ENCODE data around the gene PRKD1. TPM values are rescaled to one million over a fixed set of nuclear protein-coding genes. Genes with fewer than 3 reads are reported as not detected.

The PRKD1 gene
- total RNA-seq, 4 donors from 2014 or later: 27.4 to 30.9 (median 29.7) TPM

DNA sequence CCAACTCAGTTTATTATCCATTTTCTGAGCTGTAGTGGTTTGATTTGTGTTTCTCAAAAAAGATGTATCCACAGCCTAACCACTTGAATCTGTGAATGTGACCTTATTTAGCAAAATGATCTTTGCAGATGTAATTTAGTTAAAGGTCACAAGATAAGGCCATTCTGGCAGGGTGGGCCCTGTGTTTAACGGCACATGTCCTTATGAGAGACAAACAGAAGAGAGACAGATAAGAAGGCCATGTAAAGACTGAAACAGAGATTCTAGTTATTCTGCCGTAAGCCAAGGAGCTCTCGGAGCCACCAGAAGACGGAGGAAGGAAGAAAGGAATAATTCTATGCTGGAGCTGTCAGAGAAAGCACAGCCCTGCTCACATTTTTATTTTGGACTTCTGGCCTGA is 374.2 kb downstream of the PRKD1 start:
- Histone ChIP-seq H3K4me1 (no peaks in the 10 kb centered on the region), H3K27ac (no peak overlapping the region), H3K4me3 (no peak overlapping the region), H3K9me3 (no peaks in the 10 kb centered on the region), H3K27me3 (no peaks in the 10 kb centered on the region), H3K36me3 (no peaks in the 10 kb centered on the region)
- DNase-seq (ENCODE audit: low spot score in 2 of 2): no peak
- WGBS, 2 donors: 73 to 75% methylated on average over 4 of the region's 4 CpGs
- no peak for TF ChIP-seq POLR2A (IDR thresholded peaks at IDR 0.05)
- TF ChIP-seq EP300 (IDR thresholded peaks at IDR 0.05): no peak
- TF ChIP-seq, protein P1, sequence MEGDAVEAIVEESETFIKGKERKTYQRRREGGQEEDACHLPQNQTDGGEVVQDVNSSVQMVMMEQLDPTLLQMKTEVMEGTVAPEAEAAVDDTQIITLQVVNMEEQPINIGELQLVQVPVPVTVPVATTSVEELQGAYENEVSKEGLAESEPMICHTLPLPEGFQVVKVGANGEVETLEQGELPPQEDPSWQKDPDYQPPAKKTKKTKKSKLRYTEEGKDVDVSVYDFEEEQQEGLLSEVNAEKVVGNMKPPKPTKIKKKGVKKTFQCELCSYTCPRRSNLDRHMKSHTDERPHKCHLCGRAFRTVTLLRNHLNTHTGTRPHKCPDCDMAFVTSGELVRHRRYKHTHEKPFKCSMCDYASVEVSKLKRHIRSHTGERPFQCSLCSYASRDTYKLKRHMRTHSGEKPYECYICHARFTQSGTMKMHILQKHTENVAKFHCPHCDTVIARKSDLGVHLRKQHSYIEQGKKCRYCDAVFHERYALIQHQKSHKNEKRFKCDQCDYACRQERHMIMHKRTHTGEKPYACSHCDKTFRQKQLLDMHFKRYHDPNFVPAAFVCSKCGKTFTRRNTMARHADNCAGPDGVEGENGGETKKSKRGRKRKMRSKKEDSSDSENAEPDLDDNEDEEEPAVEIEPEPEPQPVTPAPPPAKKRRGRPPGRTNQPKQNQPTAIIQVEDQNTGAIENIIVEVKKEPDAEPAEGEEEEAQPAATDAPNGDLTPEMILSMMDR (IDR thresholded peaks at IDR 0.05): no peak

DNA sequence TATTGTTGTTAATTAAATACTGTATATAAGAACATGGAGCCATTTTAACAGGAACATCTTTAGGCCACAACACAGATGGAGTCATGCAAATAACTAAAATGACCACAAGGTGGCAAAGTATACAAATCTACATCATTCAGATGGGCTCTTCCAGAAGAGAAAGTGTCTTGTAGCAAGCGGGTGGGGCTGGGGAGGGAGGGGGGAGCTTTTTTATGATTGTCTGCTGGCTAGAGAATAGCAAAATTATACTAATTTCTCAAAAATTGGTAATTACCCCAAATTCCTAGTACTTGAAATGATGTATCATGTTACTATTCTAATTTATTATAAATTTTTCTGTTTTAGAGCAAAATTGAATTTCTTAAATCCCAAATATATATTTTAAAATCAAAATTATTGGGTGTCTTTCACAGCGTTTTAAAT is 378.7 kb downstream of the PRKD1 start:
- H3K9me3 ChIP-seq: no peaks in the 10 kb centered on the region
- no peaks in the 10 kb centered on the region for H3K36me3 ChIP-seq
- H3K27me3 ChIP-seq: no peaks in the 10 kb centered on the region
- WGBS, 2 donors: 33 to 34% methylated on average over 2 of the region's 2 CpGs
- H3K4me3 ChIP-seq: no peak overlapping the region
- no peak overlapping the region for H3K27ac ChIP-seq
- TF ChIP-seq EP300 (IDR thresholded peaks at IDR 0.05): no peak
- TF ChIP-seq, protein P1 (IDR thresholded peaks at IDR 0.05): peak; percentile 40 to 63 (median 60)
- TF ChIP-seq POLR2A (IDR thresholded peaks at IDR 0.05): no peak
- DNase-seq (ENCODE audit: low spot score in 2 of 2): peak in 1 of 2 donors; percentile 45
- H3K4me1 ChIP-seq: no peaks in the 10 kb centered on the region

DNA sequence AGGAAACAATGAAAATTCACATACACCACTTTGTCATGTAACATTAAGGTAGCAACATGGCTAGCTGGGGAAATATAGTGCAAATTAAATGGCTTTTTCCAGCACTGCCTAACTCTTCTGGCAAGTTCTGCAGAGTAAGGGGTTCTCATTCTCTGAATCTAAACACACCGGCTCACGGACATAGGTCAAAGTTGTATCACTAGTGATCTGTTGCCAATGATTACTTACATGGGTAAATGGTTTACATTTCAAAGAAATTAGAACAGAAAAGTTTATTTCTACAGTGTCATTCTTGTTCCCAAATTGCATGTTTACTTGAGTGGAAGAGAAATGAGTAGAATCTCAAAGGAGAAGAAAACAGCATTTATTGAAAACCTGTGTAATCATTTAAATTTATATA is 381.9 kb downstream of the PRKD1 start:
- Histone ChIP-seq H3K27ac (no peak overlapping the region), H3K36me3 (no peaks in the 10 kb centered on the region), H3K9me3 (no peaks in the 10 kb centered on the region), H3K27me3 (no peaks in the 10 kb centered on the region), H3K4me1 (no peaks in the 10 kb centered on the region), H3K4me3 (no peak overlapping the region)
- TF ChIP-seq POLR2A (IDR thresholded peaks at IDR 0.05) (no peak), EP300 (IDR thresholded peaks at IDR 0.05) (no peak)
- TF ChIP-seq, protein P1 (IDR thresholded peaks at IDR 0.05): no peak
- WGBS, 2 donors: 73 to 78% methylated on average over 2 of the region's 2 CpGs
- DNase-seq (ENCODE audit: low spot score in 2 of 2): no peak

DNA sequence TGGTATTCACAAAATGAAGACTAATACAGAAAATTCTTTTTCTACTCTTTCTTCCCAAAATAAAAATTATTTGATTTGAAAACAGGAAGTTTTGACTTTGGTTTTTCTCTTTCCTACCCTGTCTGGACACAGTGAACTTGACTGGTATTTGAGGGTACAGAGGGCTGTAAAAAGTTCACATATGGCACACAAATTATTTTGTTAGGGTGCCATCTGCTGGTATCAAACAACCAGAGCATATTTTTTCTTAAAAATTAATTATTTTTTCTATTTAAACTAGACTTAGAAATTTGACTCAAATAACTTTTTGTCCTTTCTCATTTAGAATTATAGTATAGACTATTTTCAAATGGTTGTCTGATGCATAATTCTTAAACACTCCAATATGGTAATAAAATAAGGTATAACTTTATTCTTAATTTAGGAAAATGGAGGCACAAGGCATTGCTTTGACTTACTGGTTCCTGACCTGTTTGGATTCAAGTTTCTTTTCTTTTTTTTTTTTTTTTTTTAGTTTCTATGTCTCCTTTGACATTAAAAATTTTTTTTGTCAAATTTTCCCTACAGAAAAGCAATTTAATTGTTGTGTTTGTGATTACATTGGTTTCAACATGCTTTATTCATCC is 390.6 kb downstream of the PRKD1 start:
- H3K4me3 ChIP-seq: no peak overlapping the region
- DNase-seq (ENCODE audit: low spot score in 2 of 2): no peak
- no peaks in the 10 kb centered on the region for H3K27me3 ChIP-seq
- H3K4me1 ChIP-seq: no peaks in the 10 kb centered on the region
- H3K27ac ChIP-seq: no peak overlapping the region
- no peaks in the 10 kb centered on the region for H3K9me3 ChIP-seq
- no peak for TF ChIP-seq POLR2A (IDR thresholded peaks at IDR 0.05)
- no peak for TF ChIP-seq EP300 (IDR thresholded peaks at IDR 0.05)
- TF ChIP-seq, protein P1 (IDR thresholded peaks at IDR 0.05): peak in 3 of 5 experiments; percentile 11 to 49 (median 43)
- H3K36me3 ChIP-seq: no peaks in the 10 kb centered on the region

DNA sequence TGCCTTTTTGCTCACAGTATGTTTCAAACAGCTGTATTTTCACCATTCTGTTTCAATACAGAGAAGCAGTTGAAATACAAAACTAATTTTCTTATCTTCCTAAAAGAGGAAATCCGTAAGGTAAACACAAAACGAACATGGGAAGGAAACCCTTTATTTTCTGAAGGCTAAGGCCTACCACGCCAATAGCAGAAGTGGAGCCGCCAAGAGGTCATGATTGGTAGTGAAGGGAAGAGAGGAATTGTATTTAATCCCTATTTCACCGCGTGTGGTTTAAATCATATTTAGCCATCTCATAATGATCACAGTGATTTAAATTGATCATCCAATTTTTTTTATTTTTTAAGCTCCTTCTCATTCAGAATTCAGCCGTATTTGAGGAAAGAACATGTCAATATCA is 398.2 kb downstream of the PRKD1 start:
- TF ChIP-seq, protein P1 (IDR thresholded peaks at IDR 0.05): no peak
- TF ChIP-seq EP300 (IDR thresholded peaks at IDR 0.05) (no peak), POLR2A (IDR thresholded peaks at IDR 0.05) (no peak)
- DNase-seq (ENCODE audit: low spot score in 2 of 2): no peak
- Histone ChIP-seq H3K36me3 (no peaks in the 10 kb centered on the region), H3K27ac (no peak overlapping the region), H3K4me3 (no peak overlapping the region), H3K27me3 (no peaks in the 10 kb centered on the region), H3K9me3 (no peaks in the 10 kb centered on the region), H3K4me1 (no peaks in the 10 kb centered on the region)
- 61 to 66% methylated on average over 7 of the region's 7 CpGs for WGBS, 2 donors

Measured in tibial nerve (tissue), 4 donors.